DMS53 treated with DMSO at 0.1 percent for 48 hours (cell line): ENCODE measurements around the gene CDC42BPB.
"Not testable (repeated sequence)": the region's sequence is repeated elsewhere in the genome, so short reads cannot be mapped to it uniquely, and the experiment has no call there.

ENCODE experiments used
- DNase-seq: peaks from one replicate; lab custom pipeline; 2025; ENCODE audit not compliant: unreplicated experiment; lab: John Stamatoyannopoulos, UW

CDC42BPB gene

GRCh38 chr14:102902523-102903247 is 154.7 kb downstream of the CDC42BPB start:
- DNase-seq, result no peak

GRCh38 chr14:102902086-102902485 is 155.3 kb downstream of the CDC42BPB start:
- no peak for DNase-seq

- no peak for DNase-seq
Measured at GRCh38 chr14:102901633-102902032, 155.7 kb downstream of the CDC42BPB start.

- no peak for DNase-seq
Measured at GRCh38 chr14:102900631-102901571, 156.4 kb downstream of the CDC42BPB start.

GRCh38 chr14:102899516-102899900 is 157.8 kb downstream of the CDC42BPB start:
- no peak for DNase-seq

- no peak for DNase-seq
Measured at GRCh38 chr14:102898776-102899515, 158.4 kb downstream of the CDC42BPB start.

- no peak for DNase-seq
Measured at GRCh38 chr14:102898298-102898697, 159.1 kb downstream of the CDC42BPB start.

- DNase-seq, result no peak
Measured at GRCh38 chr14:102897299-102898027, 159.9 kb downstream of the CDC42BPB start.

- DNase-seq, result not testable (repeated sequence)
Measured at GRCh38 chr14:102896735-102897134, 160.6 kb downstream of the CDC42BPB start.

- DNase-seq, result no peak
Measured at GRCh38 chr14:102893452-102893851, 163.9 kb downstream of the CDC42BPB start.

- no peak for DNase-seq
Measured at GRCh38 chr14:102892651-102893050, 164.7 kb downstream of the CDC42BPB start.

GRCh38 chr14:102891556-102891955 is 165.8 kb downstream of the CDC42BPB start:
- DNase-seq, result no peak

- DNase-seq, result no peak
Measured at GRCh38 chr14:102891111-102891510, 166.2 kb downstream of the CDC42BPB start.

- DNase-seq, result no peak
Measured at GRCh38 chr14:102889615-102890014, 167.7 kb downstream of the CDC42BPB start.

GRCh38 chr14:102888748-102889147 is 168.6 kb downstream of the CDC42BPB start:
- no peak for DNase-seq

GRCh38 chr14:102885737-102886447 is 171.5 kb downstream of the CDC42BPB start:
- DNase-seq, result no peak

GRCh38 chr14:102883554-102883953 is 173.8 kb downstream of the CDC42BPB start:
- no peak for DNase-seq

GRCh38 chr14:102883089-102883541 is 174.2 kb downstream of the CDC42BPB start:
- no peak for DNase-seq
